ENCODE data around the gene TTC27.

DNA sequence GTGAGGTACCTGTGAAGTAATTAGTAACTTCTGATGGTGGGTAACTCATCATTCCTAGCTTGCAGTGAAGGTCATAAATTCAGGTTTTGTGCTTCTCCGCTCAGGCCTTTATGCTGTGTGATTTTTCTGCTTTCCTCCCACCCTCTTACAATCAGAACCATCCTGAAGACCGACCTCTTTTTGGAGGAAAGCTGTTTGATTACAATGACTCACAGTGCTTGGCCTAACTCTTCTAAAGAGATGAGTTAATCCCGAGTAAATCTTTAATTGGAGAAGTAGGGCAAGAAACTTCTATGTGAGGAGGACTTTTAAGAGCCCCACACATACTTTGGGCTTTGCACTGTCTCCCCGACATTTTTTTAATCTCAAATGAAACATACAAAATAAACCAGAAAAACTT is 53.1 kb downstream of the TTC27 start:
- no peak for TF ChIP-seq EP300 (IDR thresholded peaks at IDR 0.05)
- TF ChIP-seq, protein P1, sequence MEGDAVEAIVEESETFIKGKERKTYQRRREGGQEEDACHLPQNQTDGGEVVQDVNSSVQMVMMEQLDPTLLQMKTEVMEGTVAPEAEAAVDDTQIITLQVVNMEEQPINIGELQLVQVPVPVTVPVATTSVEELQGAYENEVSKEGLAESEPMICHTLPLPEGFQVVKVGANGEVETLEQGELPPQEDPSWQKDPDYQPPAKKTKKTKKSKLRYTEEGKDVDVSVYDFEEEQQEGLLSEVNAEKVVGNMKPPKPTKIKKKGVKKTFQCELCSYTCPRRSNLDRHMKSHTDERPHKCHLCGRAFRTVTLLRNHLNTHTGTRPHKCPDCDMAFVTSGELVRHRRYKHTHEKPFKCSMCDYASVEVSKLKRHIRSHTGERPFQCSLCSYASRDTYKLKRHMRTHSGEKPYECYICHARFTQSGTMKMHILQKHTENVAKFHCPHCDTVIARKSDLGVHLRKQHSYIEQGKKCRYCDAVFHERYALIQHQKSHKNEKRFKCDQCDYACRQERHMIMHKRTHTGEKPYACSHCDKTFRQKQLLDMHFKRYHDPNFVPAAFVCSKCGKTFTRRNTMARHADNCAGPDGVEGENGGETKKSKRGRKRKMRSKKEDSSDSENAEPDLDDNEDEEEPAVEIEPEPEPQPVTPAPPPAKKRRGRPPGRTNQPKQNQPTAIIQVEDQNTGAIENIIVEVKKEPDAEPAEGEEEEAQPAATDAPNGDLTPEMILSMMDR (IDR thresholded peaks at IDR 0.05), result no peak
- no peak for TF ChIP-seq POLR2AphosphoS5 (IDR thresholded peaks at IDR 0.05)
